ENCODE results near the gene ATP9B.

The ATP9B gene

GRCh38 chr18:79121746-79122474, 52.7 kb downstream of the ATP9B start:
- Histone ChIP-seq H3K27me3 (ENCODE audit: insufficient read depth, low read length, poor library complexity) (no peaks in the 10 kb centered on the region), H2BK120ac (ENCODE audit: low read depth, low read length) (no peak overlapping the region), H3K23ac (ENCODE audit: low read length) (no peak overlapping the region), H3K4ac (ENCODE audit: low read depth, low read length) (no peak overlapping the region), H3K56ac (ENCODE audit: low read length) (no peak overlapping the region), H3K79me1 (ENCODE audit: low read length) (no peaks in the 10 kb centered on the region), H2BK5ac (ENCODE audit: low read length) (no peak overlapping the region), H3K9ac (ENCODE audit: low read length) (no peak overlapping the region), H4K5ac (ENCODE audit: low read length) (no peak overlapping the region), H3K4me3 (ENCODE audit: low read length) (no peak overlapping the region), H2BK15ac (replicated peaks; ENCODE audit: low read depth) (no peak overlapping the region), H3K4me1 (ENCODE audit: control insufficient read depth, low read depth, low read length) (no peaks in the 10 kb centered on the region), H3K79me2 (ENCODE audit: control insufficient read depth, insufficient read depth, low read length) (no peaks in the 10 kb centered on the region), H3K18ac (ENCODE audit: low read length) (no peak overlapping the region), H3K27ac (ENCODE audit: low read depth, low read length) (no peak overlapping the region), H4K8ac (ENCODE audit: low read depth, low read length) (no peak overlapping the region), H2AK5ac (ENCODE audit: low read length) (no peak overlapping the region), H3K4me2 (ENCODE audit: low read length) (no peak overlapping the region), H3K36me3 (ENCODE audit: control insufficient read depth, insufficient read depth, low read length) (no peaks in the 10 kb centered on the region)
- DNase-seq, result no peak
- WGBS (ENCODE audit: extremely low coverage, insufficient coverage, low lambda C conversion rate), result no CpG with 5 or more reads among the region's 2 CpGs

- Histone ChIP-seq H3K27me3 (ENCODE audit: insufficient read depth, low read length, poor library complexity) (no peaks in the 10 kb centered on the region), H3K36me3 (ENCODE audit: control insufficient read depth, insufficient read depth, low read length) (peaks cover 2% of the 10 kb centered on the region), H3K23ac (ENCODE audit: low read length) (no peak overlapping the region), H3K4me3 (ENCODE audit: low read length) (no peak overlapping the region), H4K8ac (ENCODE audit: low read depth, low read length) (no peak overlapping the region), H3K4me1 (ENCODE audit: control insufficient read depth, low read depth, low read length) (no peaks in the 10 kb centered on the region), H2BK120ac (ENCODE audit: low read depth, low read length) (no peak overlapping the region), H3K79me1 (ENCODE audit: low read length) (no peaks in the 10 kb centered on the region), H3K9ac (ENCODE audit: low read length) (no peak overlapping the region), H3K27ac (ENCODE audit: low read depth, low read length) (no peak overlapping the region), H3K4ac (ENCODE audit: low read depth, low read length) (no peak overlapping the region), H3K56ac (ENCODE audit: low read length) (no peak overlapping the region), H3K4me2 (ENCODE audit: low read length) (no peak overlapping the region), H3K79me2 (ENCODE audit: control insufficient read depth, insufficient read depth, low read length) (no peaks in the 10 kb centered on the region), H2BK5ac (ENCODE audit: low read length) (no peak overlapping the region), H3K18ac (ENCODE audit: low read length) (no peak overlapping the region), H2BK15ac (replicated peaks; ENCODE audit: low read depth) (no peak overlapping the region), H2AK5ac (ENCODE audit: low read length) (no peak overlapping the region), H4K5ac (ENCODE audit: low read length) (no peak overlapping the region)
- no CpG with 5 or more reads among the region's 2 CpGs for WGBS (ENCODE audit: extremely low coverage, insufficient coverage, low lambda C conversion rate)
- peak; percentile 13 for DNase-seq
These were observed 54.8 kb downstream of the ATP9B start for GRCh38 chr18:79123948-79124347.

- no peak overlapping the region for H3K9ac ChIP-seq (ENCODE audit: low read length)
- no peak overlapping the region for H4K5ac ChIP-seq (ENCODE audit: low read length)
- no peak overlapping the region for H2BK15ac ChIP-seq (replicated peaks; ENCODE audit: low read depth)
- no peak overlapping the region for H2BK120ac ChIP-seq (ENCODE audit: low read depth, low read length)
- no peak overlapping the region for H2AK5ac ChIP-seq (ENCODE audit: low read length)
- no peak overlapping the region for H3K4me3 ChIP-seq (ENCODE audit: low read length)
- no peak overlapping the region for H3K27ac ChIP-seq (ENCODE audit: low read depth, low read length)
- WGBS (ENCODE audit: extremely low coverage, insufficient coverage, low lambda C conversion rate), result no CpG with 5 or more reads among the region's 3 CpGs
- H3K4me2 ChIP-seq (ENCODE audit: low read length), result no peak overlapping the region
- no peak overlapping the region for H3K4ac ChIP-seq (ENCODE audit: low read depth, low read length)
- no peaks in the 10 kb centered on the region for H3K4me1 ChIP-seq (ENCODE audit: control insufficient read depth, low read depth, low read length)
- peaks cover 2% of the 10 kb centered on the region for H3K36me3 ChIP-seq (ENCODE audit: control insufficient read depth, insufficient read depth, low read length)
- no peak overlapping the region for H3K18ac ChIP-seq (ENCODE audit: low read length)
- H2BK5ac ChIP-seq (ENCODE audit: low read length), result no peak overlapping the region
- H3K27me3 ChIP-seq (ENCODE audit: insufficient read depth, low read length, poor library complexity), result no peaks in the 10 kb centered on the region
- no peak overlapping the region for H3K56ac ChIP-seq (ENCODE audit: low read length)
- H3K79me2 ChIP-seq (ENCODE audit: control insufficient read depth, insufficient read depth, low read length), result no peaks in the 10 kb centered on the region
- H3K79me1 ChIP-seq (ENCODE audit: low read length), result no peaks in the 10 kb centered on the region
- no peak overlapping the region for H4K8ac ChIP-seq (ENCODE audit: low read depth, low read length)
- no peak overlapping the region for H3K23ac ChIP-seq (ENCODE audit: low read length)
- DNase-seq, result no peak
These were observed 59.9 kb downstream of the ATP9B start for GRCh38 chr18:79129120-79129519.

GRCh38 chr18:79133724-79134123, 64.5 kb downstream of the ATP9B start:
- Histone ChIP-seq H3K4me1 (ENCODE audit: control insufficient read depth, low read depth, low read length) (no peaks in the 10 kb centered on the region), H4K5ac (ENCODE audit: low read length) (no peak overlapping the region), H3K23ac (ENCODE audit: low read length) (no peak overlapping the region), H2BK5ac (ENCODE audit: low read length) (no peak overlapping the region), H3K4me3 (ENCODE audit: low read length) (no peak overlapping the region), H3K4me2 (ENCODE audit: low read length) (no peak overlapping the region), H3K56ac (ENCODE audit: low read length) (no peak overlapping the region), H2BK15ac (replicated peaks; ENCODE audit: low read depth) (no peak overlapping the region), H3K79me2 (ENCODE audit: control insufficient read depth, insufficient read depth, low read length) (no peaks in the 10 kb centered on the region), H3K18ac (ENCODE audit: low read length) (no peak overlapping the region), H3K27me3 (ENCODE audit: insufficient read depth, low read length, poor library complexity) (no peaks in the 10 kb centered on the region), H4K8ac (ENCODE audit: low read depth, low read length) (no peak overlapping the region), H3K36me3 (ENCODE audit: control insufficient read depth, insufficient read depth, low read length) (no peaks in the 10 kb centered on the region), H3K27ac (ENCODE audit: low read depth, low read length) (no peak overlapping the region), H2AK5ac (ENCODE audit: low read length) (no peak overlapping the region), H3K79me1 (ENCODE audit: low read length) (no peaks in the 10 kb centered on the region), H2BK120ac (ENCODE audit: low read depth, low read length) (no peak overlapping the region), H3K4ac (ENCODE audit: low read depth, low read length) (no peak overlapping the region), H3K9ac (ENCODE audit: low read length) (no peak overlapping the region)
- WGBS (ENCODE audit: extremely low coverage, insufficient coverage, low lambda C conversion rate), result no CpG with 5 or more reads among the region's 6 CpGs
- no peak for DNase-seq

- no peak for DNase-seq
- no peak overlapping the region for H3K4me2 ChIP-seq (ENCODE audit: low read length)
- H3K79me1 ChIP-seq (ENCODE audit: low read length), result no peaks in the 10 kb centered on the region
- H2BK120ac ChIP-seq (ENCODE audit: low read depth, low read length), result no peak overlapping the region
- no peak overlapping the region for H3K23ac ChIP-seq (ENCODE audit: low read length)
- no peak overlapping the region for H3K56ac ChIP-seq (ENCODE audit: low read length)
- H2AK5ac ChIP-seq (ENCODE audit: low read length), result no peak overlapping the region
- H2BK15ac ChIP-seq (replicated peaks; ENCODE audit: low read depth), result no peak overlapping the region
- H3K36me3 ChIP-seq (ENCODE audit: control insufficient read depth, insufficient read depth, low read length), result no peaks in the 10 kb centered on the region
- H3K9ac ChIP-seq (ENCODE audit: low read length), result no peak overlapping the region
- H3K4me1 ChIP-seq (ENCODE audit: control insufficient read depth, low read depth, low read length), result no peaks in the 10 kb centered on the region
- H2BK5ac ChIP-seq (ENCODE audit: low read length), result no peak overlapping the region
- H3K4ac ChIP-seq (ENCODE audit: low read depth, low read length), result no peak overlapping the region
- H3K18ac ChIP-seq (ENCODE audit: low read length), result no peak overlapping the region
- no peak overlapping the region for H3K27ac ChIP-seq (ENCODE audit: low read depth, low read length)
- no peaks in the 10 kb centered on the region for H3K79me2 ChIP-seq (ENCODE audit: control insufficient read depth, insufficient read depth, low read length)
- H4K8ac ChIP-seq (ENCODE audit: low read depth, low read length), result no peak overlapping the region
- H4K5ac ChIP-seq (ENCODE audit: low read length), result no peak overlapping the region
- H3K27me3 ChIP-seq (ENCODE audit: insufficient read depth, low read length, poor library complexity), result no peaks in the 10 kb centered on the region
- H3K4me3 ChIP-seq (ENCODE audit: low read length), result no peak overlapping the region
These were observed 66.7 kb downstream of the ATP9B start for GRCh38 chr18:79135924-79136323.

GRCh38 chr18:79136742-79137141, 67.5 kb downstream of the ATP9B start:
- Histone ChIP-seq H3K27ac (ENCODE audit: low read depth, low read length) (no peak overlapping the region), H2AK5ac (ENCODE audit: low read length) (no peak overlapping the region), H2BK120ac (ENCODE audit: low read depth, low read length) (no peak overlapping the region), H4K5ac (ENCODE audit: low read length) (no peak overlapping the region), H2BK5ac (ENCODE audit: low read length) (no peak overlapping the region), H3K79me1 (ENCODE audit: low read length) (no peaks in the 10 kb centered on the region), H4K8ac (ENCODE audit: low read depth, low read length) (no peak overlapping the region), H3K9ac (ENCODE audit: low read length) (no peak overlapping the region), H3K56ac (ENCODE audit: low read length) (no peak overlapping the region), H3K4me1 (ENCODE audit: control insufficient read depth, low read depth, low read length) (no peaks in the 10 kb centered on the region), H3K4me2 (ENCODE audit: low read length) (no peak overlapping the region), H3K18ac (ENCODE audit: low read length) (no peak overlapping the region), H3K27me3 (ENCODE audit: insufficient read depth, low read length, poor library complexity) (no peaks in the 10 kb centered on the region), H3K4ac (ENCODE audit: low read depth, low read length) (no peak overlapping the region), H3K36me3 (ENCODE audit: control insufficient read depth, insufficient read depth, low read length) (no peaks in the 10 kb centered on the region), H3K79me2 (ENCODE audit: control insufficient read depth, insufficient read depth, low read length) (no peaks in the 10 kb centered on the region), H3K23ac (ENCODE audit: low read length) (no peak overlapping the region), H2BK15ac (replicated peaks; ENCODE audit: low read depth) (no peak overlapping the region), H3K4me3 (ENCODE audit: low read length) (no peak overlapping the region)
- peak; percentile 51 for DNase-seq
- no CpG with 5 or more reads among the region's 6 CpGs for WGBS (ENCODE audit: extremely low coverage, insufficient coverage, low lambda C conversion rate)
